HuH-7 (cell line): Measurements from ENCODE around the gene PSTPIP1.
A peak's percentile ranks its signal among the peaks of the same experiment; 100 is the strongest.
"Not testable (repeated sequence)": the region's sequence is repeated elsewhere in the genome, so short reads cannot be mapped to it uniquely, and the experiment has no call there.

Experiments used
- DNase-seq: peaks from one replicate; pipeline ENCODE4 v3.0.0; 2011; ENCODE audit warnings: low spot score

The PSTPIP1 gene

DNA sequence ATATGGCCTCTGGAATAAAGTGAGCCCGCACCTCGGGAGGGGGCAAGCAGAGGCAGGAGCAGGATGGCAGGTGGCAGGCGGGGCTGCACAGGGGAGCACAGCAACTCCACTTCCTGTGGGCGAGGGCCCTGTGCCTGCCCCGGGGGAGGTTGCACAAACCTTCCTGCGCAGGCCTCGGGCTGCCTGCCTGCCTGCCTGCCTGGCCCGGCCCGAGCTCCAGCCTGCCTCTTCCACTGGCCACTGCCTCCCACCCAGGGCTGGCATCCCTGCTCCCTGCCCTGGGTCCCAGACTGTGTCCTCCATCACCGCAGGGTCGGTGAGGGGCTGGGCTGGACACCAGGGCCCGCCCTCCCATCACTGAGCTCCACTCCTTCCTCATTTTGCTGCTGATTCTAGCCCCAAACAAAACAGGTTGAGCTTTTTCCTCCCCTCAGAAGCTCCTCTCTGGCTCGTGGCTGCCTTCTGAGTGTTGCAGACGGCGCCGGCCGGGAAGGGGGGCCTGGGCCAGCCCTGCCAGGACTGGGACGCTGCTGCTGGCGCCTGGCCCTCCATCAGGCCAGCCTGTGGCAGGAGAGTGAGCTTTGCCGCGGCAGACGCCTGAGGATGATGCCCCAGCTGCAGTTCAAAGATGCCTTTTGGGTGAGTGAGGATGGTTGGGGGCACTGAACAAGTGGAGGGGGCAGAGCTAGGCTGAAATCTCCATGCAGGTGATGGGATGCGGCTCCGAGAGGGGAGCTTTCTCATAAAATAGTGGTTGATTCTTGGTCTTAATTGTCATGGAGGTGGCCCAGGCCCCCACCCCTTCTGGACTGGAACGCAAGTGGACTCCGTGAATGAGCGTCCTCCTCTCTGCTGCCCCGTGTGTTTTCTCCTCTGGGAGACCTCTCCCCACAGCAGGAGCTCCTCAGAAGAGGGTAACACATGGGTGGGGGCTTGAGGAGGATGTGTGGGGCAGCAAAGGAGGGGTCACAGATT is at the start of gene PSTPIP1:
TSS of gene PSTPIP1 (plus strand) at position 156 of the 975 bp plus-strand sequence. CDS start at position 604, 448 bp downstream.
- DNase-seq = no peak

GRCh38 chr15:76945494-76946093 is 49.3 kb upstream of the PSTPIP1 start:
- no peak for DNase-seq

GRCh38 chr15:76947454-76947853 is 47.5 kb upstream of the PSTPIP1 start:
- DNase-seq = no peak

DNA sequence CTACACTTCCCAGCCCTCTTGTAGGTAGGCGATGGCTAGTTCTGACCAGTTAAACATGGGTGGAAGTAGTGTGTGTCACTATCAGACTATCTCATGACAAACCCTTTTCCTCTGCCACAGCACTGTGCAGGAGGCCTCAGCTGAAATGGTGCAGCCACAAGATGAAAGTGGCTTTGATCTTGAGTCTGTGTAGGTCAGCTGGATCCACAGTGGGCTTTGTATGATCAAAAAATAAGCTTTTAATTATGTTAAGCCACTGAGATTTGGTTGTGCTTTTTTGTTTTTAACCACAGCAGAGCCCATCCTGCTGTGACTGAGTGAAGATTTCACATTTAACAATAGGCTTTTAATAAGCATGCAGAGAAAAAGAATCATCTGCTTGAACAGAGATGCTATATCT is 43.7 kb upstream of the PSTPIP1 start:
- no peak for DNase-seq

GRCh38 chr15:76953913-76954312 is 41.0 kb upstream of the PSTPIP1 start:
- DNase-seq = no peak

DNA sequence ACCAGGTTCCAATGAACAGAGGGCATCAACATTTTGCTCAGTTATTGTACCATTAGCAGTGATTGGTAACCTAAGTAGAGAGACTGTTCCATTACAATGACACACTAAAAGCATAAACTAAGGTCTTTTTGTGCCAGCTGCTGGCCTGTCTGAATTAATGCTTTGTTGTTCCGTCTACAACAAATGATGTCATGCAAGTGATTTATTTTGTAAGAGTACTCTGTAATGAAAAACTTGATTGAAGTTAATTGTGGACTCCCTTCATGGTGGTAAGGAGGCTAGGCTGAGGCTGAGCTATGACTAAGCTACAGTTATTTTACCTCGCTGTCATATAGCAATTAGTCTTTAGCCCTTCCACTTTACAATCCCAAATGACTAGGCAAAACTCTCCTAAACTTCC is 40.2 kb upstream of the PSTPIP1 start:
- no peak for DNase-seq

DNA sequence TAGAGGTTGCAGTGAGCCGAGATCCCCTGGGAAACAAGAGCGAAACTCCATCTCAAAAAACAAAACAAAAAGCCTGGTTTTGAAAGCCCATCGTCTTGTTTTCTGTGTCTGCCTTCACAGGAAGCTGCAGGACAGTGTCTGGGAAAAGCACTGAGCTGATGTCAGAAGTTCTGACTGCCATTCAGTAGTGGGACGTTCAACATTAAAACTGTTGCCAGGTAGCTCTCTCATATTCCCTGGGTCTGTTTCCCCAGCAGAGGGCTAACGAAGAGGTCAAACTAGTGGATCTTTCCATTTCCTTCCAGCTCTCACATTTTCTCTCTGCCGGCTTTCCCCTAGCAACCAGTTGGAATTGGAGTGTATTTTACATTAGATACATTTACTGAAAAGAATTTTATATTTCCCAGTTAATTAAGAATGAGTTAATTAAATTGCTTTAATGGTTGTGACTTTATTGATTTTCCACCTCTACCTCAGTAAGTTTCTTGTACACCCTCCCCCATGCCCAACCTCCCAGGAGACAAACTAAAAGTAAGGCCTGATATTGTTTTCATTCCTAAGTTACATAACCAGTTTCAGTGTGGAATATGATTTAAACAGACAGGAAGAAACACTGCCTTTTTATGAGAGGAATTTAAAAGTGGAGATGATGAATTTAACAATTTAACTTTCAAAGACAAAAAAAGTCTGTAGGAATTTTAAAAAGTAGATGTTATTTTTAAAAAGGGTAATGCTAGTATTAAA is 33.5 kb upstream of the PSTPIP1 start:
- no peak for DNase-seq

DNA sequence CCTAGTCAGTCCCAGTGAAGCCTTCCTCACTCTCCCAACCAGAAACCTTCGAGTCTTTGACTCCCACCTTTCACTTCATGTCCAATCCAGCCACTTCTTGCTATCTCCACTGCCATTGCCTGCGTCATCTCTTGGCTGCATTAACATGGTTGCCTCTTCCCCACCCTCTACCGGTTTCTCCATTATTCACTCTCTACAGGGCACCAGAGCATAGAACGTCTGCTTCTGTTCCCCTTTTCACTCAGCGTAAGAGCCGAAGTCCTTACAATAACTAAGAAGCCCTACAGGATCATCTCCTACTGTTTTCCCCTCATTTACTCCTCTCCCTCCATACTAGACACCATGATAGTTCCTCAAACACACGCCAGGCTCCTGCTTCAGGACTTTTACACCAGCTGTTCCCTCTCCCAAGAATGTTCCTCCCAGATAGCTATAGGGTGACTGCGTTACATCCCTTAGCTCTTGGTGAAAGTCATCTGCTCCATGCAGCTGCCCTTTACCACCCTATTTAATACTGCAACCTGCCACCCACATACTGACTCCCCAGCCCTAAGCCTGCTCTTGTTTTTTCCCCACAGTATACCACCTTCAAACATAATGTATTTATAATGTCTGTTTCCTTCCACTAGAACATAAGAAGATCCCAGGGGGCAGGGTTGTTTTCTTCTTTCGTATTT is 32.5 kb upstream of the PSTPIP1 start:
- no peak for DNase-seq

GRCh38 chr15:76963596-76963995 is 31.3 kb upstream of the PSTPIP1 start:
- DNase-seq = no peak

DNA sequence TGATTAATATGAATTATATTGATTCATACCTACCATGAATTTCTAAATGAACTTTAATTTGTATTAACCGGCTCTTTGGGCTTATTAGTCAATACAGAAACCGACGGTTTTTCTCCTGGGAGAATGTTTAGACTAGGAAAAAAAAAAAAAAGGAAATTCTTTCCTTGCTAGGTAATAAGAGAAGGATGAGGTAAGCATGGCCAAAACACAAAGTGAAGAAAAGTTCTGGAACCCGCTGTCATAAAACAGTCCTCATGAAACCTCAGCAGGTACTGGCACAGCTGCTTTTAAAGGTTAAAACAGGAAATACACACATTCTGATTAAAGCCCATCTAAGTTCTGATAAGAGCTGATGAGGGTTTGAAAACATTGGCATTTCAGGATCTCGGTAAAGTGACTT is 30.8 kb upstream of the PSTPIP1 start:
- no peak for DNase-seq

- not testable (repeated sequence) for DNase-seq
Observed at GRCh38 chr15:76966051-76966450, 28.9 kb upstream of the PSTPIP1 start.

DNA sequence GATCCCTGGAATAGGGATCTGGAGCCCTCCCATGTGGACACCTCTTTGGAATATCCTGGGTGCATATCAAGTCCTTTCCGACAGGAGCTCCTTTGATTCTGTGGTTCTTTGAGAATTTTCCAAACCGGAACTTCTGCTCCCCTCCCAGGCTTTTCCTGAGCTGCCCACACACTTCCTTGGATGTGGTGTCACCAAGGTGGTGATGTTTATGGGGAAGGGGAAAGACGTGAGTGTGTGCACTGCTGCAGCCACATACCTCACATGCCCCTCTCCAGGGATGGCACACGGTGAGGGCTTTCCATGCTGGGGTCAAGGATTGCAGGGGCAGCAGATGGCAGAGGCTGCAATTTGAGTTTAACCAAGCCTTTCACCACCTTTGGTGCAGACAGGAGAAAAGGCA is 27.9 kb upstream of the PSTPIP1 start:
- DNase-seq = no peak

GRCh38 chr15:76968306-76968705 is 26.6 kb upstream of the PSTPIP1 start:
- no peak for DNase-seq

DNA sequence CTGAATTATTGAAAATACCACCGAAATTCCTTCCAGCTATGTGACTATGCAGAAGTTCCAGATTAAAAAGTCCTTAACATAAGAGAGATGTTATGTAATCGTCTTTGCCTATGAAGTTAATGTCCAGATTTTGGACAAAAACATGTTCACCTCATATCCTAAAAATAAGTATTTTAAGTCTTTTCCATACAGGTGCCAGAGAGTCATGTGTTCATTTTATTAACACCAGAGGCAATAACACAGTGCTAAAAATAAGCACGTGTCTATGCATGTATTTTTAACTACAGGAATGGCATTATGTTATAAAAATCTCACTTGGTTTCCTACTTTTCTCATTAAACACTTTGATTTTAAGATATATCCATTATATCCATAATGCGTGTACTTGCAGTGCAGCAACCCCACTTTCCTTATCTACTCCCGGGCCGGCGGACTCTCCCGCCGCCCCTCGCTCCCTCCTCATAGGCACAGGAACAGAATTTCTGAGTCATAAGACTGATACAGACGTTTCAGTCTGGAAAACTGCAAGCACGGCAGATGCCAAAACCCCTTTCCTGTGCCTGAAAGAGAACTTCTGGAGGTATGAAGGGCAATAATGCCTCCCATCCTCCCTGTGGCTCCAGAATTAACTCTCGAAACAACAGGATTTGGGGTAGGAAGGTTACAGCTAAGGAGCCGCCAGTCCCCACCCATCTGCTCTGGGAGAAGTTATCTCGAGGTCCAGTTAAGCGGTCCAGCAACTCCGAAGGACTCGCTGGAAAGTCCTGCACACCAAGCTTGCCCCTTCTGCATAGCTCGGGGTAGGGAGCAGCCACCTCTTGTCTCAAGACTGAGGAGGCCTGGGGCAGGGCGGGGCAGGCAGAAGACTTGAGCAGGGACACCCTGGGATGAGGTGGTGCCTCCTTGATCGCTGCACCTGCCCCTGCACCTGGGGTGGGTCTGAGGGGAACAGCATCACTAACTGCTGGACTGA is 22.3 kb upstream of the PSTPIP1 start:
- DNase-seq = no peak

- peak; percentile 66 for DNase-seq
Observed at GRCh38 chr15:76973362-76973743, 21.6 kb upstream of the PSTPIP1 start.

DNA sequence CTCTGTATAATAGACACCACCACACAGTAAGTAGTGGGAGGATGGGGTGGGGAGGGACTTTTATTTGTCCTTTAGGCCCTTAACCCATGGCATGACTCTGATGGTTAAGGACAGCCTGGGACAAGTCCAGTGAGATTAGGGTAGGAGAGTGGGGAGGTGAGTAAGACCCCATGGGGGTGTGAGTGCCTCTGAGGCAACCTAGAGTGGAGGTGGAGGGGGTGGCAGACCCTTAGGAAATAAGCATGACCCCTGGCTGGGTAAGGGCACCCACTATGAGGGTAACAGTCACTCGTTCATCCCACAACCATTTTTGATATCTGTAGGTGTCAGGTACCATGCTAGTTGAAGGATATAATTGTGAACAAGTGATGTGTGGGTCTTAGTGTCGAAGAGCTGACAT is 21.0 kb upstream of the PSTPIP1 start:
- no peak for DNase-seq

- DNase-seq = no peak
Observed at GRCh38 chr15:76974456-76975036, 20.4 kb upstream of the PSTPIP1 start.

GRCh38 chr15:76976141-76976540 is 18.8 kb upstream of the PSTPIP1 start:
- DNase-seq = no peak

DNA sequence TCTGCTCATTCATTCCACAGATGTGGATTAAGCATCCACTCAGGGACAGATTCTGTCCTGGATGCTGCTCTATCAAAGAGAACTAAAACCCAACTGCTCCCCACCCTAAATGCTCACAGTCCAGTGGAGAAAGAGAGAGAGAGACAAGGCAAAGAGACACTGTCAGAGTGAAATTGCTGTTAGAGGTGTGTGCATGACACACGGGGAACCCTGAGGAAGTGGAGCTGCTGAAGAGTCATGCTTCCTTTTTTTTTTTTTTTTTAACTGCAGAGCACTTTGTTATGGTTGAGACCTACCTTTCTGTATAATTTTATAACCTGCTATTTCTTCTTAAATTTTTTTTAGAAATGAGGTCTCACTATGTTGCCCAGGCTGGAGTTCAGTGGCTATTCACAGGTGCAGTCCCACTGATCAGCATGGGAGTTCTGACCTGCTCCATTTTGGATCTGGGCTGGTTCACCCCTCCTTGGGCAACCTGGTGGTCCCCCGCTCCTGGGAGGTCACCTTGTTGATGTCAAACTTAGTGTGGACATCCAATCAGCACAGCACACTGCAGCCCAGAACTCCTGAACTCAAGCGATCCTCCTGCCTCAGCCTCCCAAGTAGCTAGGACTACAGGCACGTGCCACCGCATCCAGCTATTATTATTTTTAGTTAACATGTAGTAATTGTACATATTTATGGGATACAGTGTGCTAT is 18.2 kb upstream of the PSTPIP1 start:
- DNase-seq = no peak
